OCI-LY7 (cell line): ENCODE measurements around the gene COX20. TPM values are rescaled to one million over a fixed set of nuclear protein-coding genes. Genes with fewer than 3 reads are reported as not detected.
"Not testable (repeated sequence)": the region's sequence is repeated elsewhere in the genome, so short reads cannot be mapped to it uniquely, and the experiment has no call there.

Experiments used
- BruUV-seq: library from RNA; stranded (reverse); fragments of 400-500 nt; replicated peaks from 2 replicates; lab custom pipeline; 2021; lab: Mats Ljungman, UMichigan
- CTCF ChIA-PET: fragments of 300-600 bp; sonication (Branson Sonifier 250); formaldehyde crosslinking; loops from one replicate; lab custom pipeline; 2022; ENCODE audit warnings: antibody characterized with exemption; ENCODE audit not compliant: unreplicated experiment; lab: Charles Lee
- POLR2A ChIA-PET: fragments of 300-600 bp; sonication (Branson Sonifier 250); formaldehyde crosslinking; loops from one replicate; lab custom pipeline; 2022; ENCODE audit warnings: antibody characterized with exemption; lab: Charles Lee
- DNase-seq: peaks from one replicate; pipeline ENCODE4 v3.0.0-alpha.2; 2015; ENCODE audit warnings: low spot score
- H2AFZ ChIP-seq: fragments of 200-600 bp; sonication (generic), shearing (Covaris generic); 2 replicates; pipeline ENCODE4 v1.6.1; 2014; ENCODE audit warnings: mild to moderate bottlenecking, antibody characterized with exemption, low read length, moderate library complexity
- H3K27ac ChIP-seq: fragments of 200-600 bp; sonication (generic); 2 replicates; pipeline ENCODE4 v1.5.1; 2014; ENCODE audit warnings: mixed run types, low read depth, mild to moderate bottlenecking, moderate library complexity, low read length, inconsistent platforms; ENCODE audit not compliant: poor library complexity, severe bottlenecking
- H3K36me3 ChIP-seq: fragments of 200-600 bp; sonication (generic); 2 replicates; pipeline ENCODE4 v1.6.1; 2014; ENCODE audit warnings: mild to moderate bottlenecking, antibody characterized with exemption, low read length, moderate library complexity, mixed read lengths; ENCODE audit not compliant: insufficient read depth
- H3K4me1 ChIP-seq: fragments of 200-600 bp; sonication (generic); 2 replicates; pipeline ENCODE4 v1.5.1; 2014; ENCODE audit warnings: mild to moderate bottlenecking, low read length; ENCODE audit not compliant: insufficient read depth, poor library complexity, severe bottlenecking
- H3K4me2 ChIP-seq: fragments of 200-600 bp; sonication (generic); 2 replicates; pipeline ENCODE4 v1.6.1; 2014; ENCODE audit warnings: mild to moderate bottlenecking, low read length
- H3K4me3 ChIP-seq: fragments of 200-600 bp; sonication (generic); 2 replicates; pipeline ENCODE4 v1.5.1; 2014; ENCODE audit warnings: mild to moderate bottlenecking, low read depth, low read length; ENCODE audit not compliant: poor library complexity, severe bottlenecking
- H3K79me2 ChIP-seq: fragments of 200-600 bp; sonication (generic); 2 replicates; pipeline ENCODE4 v1.6.1; 2016; ENCODE audit warnings: low read depth, mild to moderate bottlenecking, low read length, moderate library complexity, mixed read lengths; ENCODE audit not compliant: insufficient read depth
- H3K9me2 ChIP-seq: fragments of 200-600 bp; sonication (generic); 2 replicates; pipeline ENCODE4 v1.6.1; 2016; ENCODE audit warnings: mild to moderate bottlenecking, low read length, mixed read lengths; ENCODE audit not compliant: insufficient read depth
- H3K9me3 ChIP-seq: fragments of 200-600 bp; sonication (generic); 2 replicates; pipeline ENCODE4 v1.6.1; 2014; ENCODE audit warnings: mild to moderate bottlenecking, mixed run types, low read length, mixed read lengths
- H4K20me1 ChIP-seq: fragments of 200-600 bp; sonication (generic); 2 replicates; pipeline ENCODE4 v1.6.1; 2014; ENCODE audit warnings: mild to moderate bottlenecking, antibody characterized with exemption, low read length, moderate library complexity, mixed read lengths; ENCODE audit not compliant: insufficient read depth
- CTCF ChIP-seq: fragments of 200-600 bp; sonication (generic); conservative IDR thresholded peaks from 2 replicates; pipeline ENCODE4 v1.5.1; 2014; ENCODE audit warnings: mild to moderate bottlenecking, antibody characterized with exemption, low read length, moderate library complexity, mixed read lengths
- EZH2phosphoT487 ChIP-seq: fragments of 200-600 bp; sonication (generic); IDR thresholded peaks from 2 replicates; pipeline ENCODE4 v1.6.1; 2018; ENCODE audit warnings: low read depth, borderline replicate concordance, mild to moderate bottlenecking, mixed run types, antibody characterized with exemption, low read length, moderate library complexity, mixed read lengths
- intact Hi-C: fragments of 100-400 bp; cut with micrococcal nuclease; formaldehyde crosslinking; loops from one replicate; pipeline ENCODE4 v1.10.0; 2022; ENCODE audit not compliant: unreplicated experiment
- total RNA-seq, 2 experiments: library from RNA; depleted of rRNA in 1 of 2; stranded (reverse); fragments of >200 nt in 1 of 2; shearing (Covaris generic) in 1 of 2; gene quantifications; 2 replicates each; pipeline ENCODE4 v1.2.3, GENCODE V29; 2014 to 2022

COX20 gene
- total RNA-seq, 2 experiments from 2014 or later, result 12.7 to 26.3 TPM

DNA sequence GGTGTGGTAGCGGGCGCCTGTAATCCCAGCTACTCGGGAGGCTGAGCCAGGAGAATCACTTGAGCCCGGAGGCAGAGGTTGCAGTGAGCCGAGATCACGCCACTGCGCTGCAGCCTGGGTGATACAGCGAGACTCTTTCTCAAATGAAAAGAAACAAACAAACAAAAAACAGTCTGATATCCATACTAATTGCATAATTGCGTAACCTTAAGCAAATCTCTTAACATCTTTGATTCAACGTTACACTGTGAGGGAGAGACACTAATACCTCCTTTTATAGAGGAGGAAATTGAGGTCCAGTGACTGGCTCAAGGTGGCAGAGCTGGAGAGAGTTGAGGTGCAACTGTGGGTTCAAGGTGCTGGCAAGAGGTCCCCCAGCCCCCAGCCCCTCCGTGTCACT lies 12.6 kb upstream of the COX20 start:
- Histone ChIP-seq H3K36me3 (no peaks in the 10 kb centered on the region), H3K4me3 (no peak overlapping the region), H4K20me1 (no peaks in the 10 kb centered on the region), H2AFZ (no peak overlapping the region), H3K9me3 (no peaks in the 10 kb centered on the region), H3K27ac (no peak overlapping the region), H3K79me2 (no peaks in the 10 kb centered on the region), H3K4me1 (no peaks in the 10 kb centered on the region), H3K4me2 (no peak overlapping the region), H3K9me2 (no peaks in the 10 kb centered on the region)
- no TSS peak for BruUV-seq
- ChIA-PET POLR2A (no interaction called here), CTCF (no interaction called here)
- intact Hi-C loops, result no loop called here
- no peak for DNase-seq
- no peak for TF ChIP-seq EZH2phosphoT487
- TF ChIP-seq CTCF, result no peak

GRCh38 chr1:244826712-244827111 lies 8.7 kb upstream of the COX20 start:
- H3K9me2 ChIP-seq, result no peaks in the 10 kb centered on the region
- intact Hi-C loops, result no loop called here
- ChIA-PET CTCF (no interaction called here), POLR2A (no interaction called here)
- no peaks in the 10 kb centered on the region for H4K20me1 ChIP-seq
- H3K27ac ChIP-seq, result no peak overlapping the region
- no peaks in the 10 kb centered on the region for H3K9me3 ChIP-seq
- peaks cover 12% of the 10 kb centered on the region for H3K4me1 ChIP-seq
- no TSS peak for BruUV-seq
- no peak for DNase-seq
- H3K79me2 ChIP-seq, result no peaks in the 10 kb centered on the region
- H3K36me3 ChIP-seq, result no peaks in the 10 kb centered on the region
- H3K4me2 ChIP-seq, result no peak overlapping the region
- H2AFZ ChIP-seq, result no peak overlapping the region
- no peak for TF ChIP-seq EZH2phosphoT487
- no peak overlapping the region for H3K4me3 ChIP-seq

DNA sequence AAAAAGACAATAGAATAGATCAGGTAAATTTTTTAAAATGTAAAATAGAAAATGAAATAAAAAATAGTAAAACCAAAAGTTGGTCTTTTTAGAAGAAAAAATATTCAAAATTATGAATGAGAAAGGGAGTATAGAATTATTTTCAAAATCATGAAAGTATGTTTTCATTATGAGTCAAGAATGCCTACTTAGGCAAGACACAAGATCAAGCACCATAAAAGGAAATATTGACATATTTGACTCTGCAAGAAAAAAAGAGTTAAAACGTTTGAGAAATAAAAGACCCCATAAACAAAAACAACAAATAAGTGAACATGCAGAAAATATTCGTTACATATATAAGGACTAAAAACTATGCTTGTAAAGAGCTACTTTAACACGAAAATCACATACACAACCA lies 4.8 kb upstream of the COX20 start:
- Histone ChIP-seq H2AFZ (peak overlapping the region; percentile 77; the same call in 1 of the 2 replicates), H3K36me3 (no peaks in the 10 kb centered on the region), H4K20me1 (no peaks in the 10 kb centered on the region), H3K79me2 (peaks cover under 1% of the 10 kb centered on the region; the same call in 1 of the 2 replicates), H3K4me1 (peaks cover 39% of the 10 kb centered on the region), H3K4me2 (peak overlapping the region; percentile 26; the same call in 1 of the 2 replicates), H3K27ac (peak overlapping the region; percentile 30), H3K9me2 (no peaks in the 10 kb centered on the region), H3K9me3 (no peaks in the 10 kb centered on the region), H3K4me3 (no peak overlapping the region)
- no peak for DNase-seq
- TF ChIP-seq EZH2phosphoT487 (no peak), CTCF (no peak)
- intact Hi-C loops, result loop anchor here (10.0 kb wide), 1 partner anchor 974 kb away; no protein-coding TSS in a partner anchor
- no TSS peak for BruUV-seq
- ChIA-PET POLR2A (interaction anchor here (0.5 to 1.9 kb wide), 9 partner anchors 15 to 191 kb away, joined by 3 to 8 read pairs (median 3); partner anchors contain the start of gene HNRNPU), CTCF (interaction anchor here (0.7 kb wide), 1 partner anchor 27 kb away, joined by 5 read pairs; no protein-coding TSS in a partner anchor)

DNA sequence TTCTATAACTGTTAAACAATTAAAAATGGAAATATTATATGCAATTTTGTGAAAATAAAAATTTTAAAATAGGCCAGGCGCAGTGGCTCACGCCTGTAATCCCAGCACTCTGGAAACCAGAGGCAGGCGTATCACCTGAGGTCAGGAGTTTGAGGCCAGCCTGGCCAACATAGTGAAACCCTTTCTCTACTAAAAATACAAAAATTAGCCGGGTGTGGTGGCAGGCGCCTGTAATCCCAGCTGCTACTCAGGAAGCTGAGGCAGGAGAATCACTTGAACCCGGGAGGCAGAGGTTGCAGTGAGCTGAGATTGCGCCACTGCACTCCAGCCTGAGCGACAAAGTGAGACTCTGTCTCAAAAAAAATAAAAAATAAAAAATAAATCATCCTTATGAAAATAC lies 2.2 kb upstream of the COX20 start:
- H3K4me3 ChIP-seq, result peak overlapping the region; percentile 88
- peaks cover 27% of the 10 kb centered on the region for H3K79me2 ChIP-seq
- not testable (repeated sequence) for DNase-seq, H3K9me2 ChIP-seq, H4K20me1 ChIP-seq, BruUV-seq, H3K9me3 ChIP-seq
- peaks cover 56% of the 10 kb centered on the region for H3K4me1 ChIP-seq
- peak overlapping the region; percentile 83 for H3K4me2 ChIP-seq
- peak overlapping the region; percentile 94 for H3K27ac ChIP-seq
- peaks cover 25% of the 10 kb centered on the region; the same call in 1 of the 2 replicates for H3K36me3 ChIP-seq
- intact Hi-C loops, result loop anchor here (10.0 kb wide), 1 partner anchor 972 kb away; no protein-coding TSS in a partner anchor
- H2AFZ ChIP-seq, result peak overlapping the region; percentile 82
- CTCF ChIA-PET, result interaction anchor here (2.0 kb wide), 1 partner anchor 32 kb away, joined by 7 read pairs; no protein-coding TSS in a partner anchor
- POLR2A ChIA-PET, result interaction anchor here (1.3 to 5.8 kb wide), 6 partner anchors 15 to 209 kb away, joined by 3 to 83 read pairs (median 6); partner anchors contain the start of gene HNRNPU
